Mesenchymal stem cell (in vitro differentiated cells and primary cell): ENCODE results near the gene CCDC80.
A peak's percentile ranks its signal among the peaks of the same experiment; 100 is the strongest.

Experiments used
- DNase-seq: peaks from one replicate; pipeline ENCODE4 v3.0.0-alpha.2; 2013
- H2AFZ ChIP-seq: one replicate; pipeline ENCODE4 v1.6.1; 2013; ENCODE audit warnings: low read depth, mild to moderate bottlenecking, control low read depth, inconsistent platforms, low read length, moderate library complexity
- H2AK5ac ChIP-seq: 2 replicates; pipeline ENCODE4 v1.6.1; 2013; ENCODE audit warnings: low read length, moderate library complexity, mild to moderate bottlenecking, inconsistent platforms; ENCODE audit not compliant: severe bottlenecking
- H2BK120ac ChIP-seq: one replicate; pipeline ENCODE4 v1.6.1; 2013; ENCODE audit warnings: low read depth, mild to moderate bottlenecking, inconsistent platforms, low read length, moderate library complexity
- H2BK12ac ChIP-seq, 2 experiments: one replicate each; pipeline ENCODE4 v1.6.1; 2013; ENCODE audit warnings: inconsistent platforms in 2 of 2, low read length in 2 of 2, mild to moderate bottlenecking in 2 of 2, moderate library complexity in 2 of 2, control low read depth in 1 of 2
- H2BK15ac ChIP-seq: one replicate; pipeline ENCODE4 v1.6.1; 2013; ENCODE audit warnings: mild to moderate bottlenecking, low read depth, inconsistent platforms; ENCODE audit not compliant: poor library complexity, severe bottlenecking
- H2BK5ac ChIP-seq: 2 replicates; pipeline ENCODE4 v1.6.1; 2013; ENCODE audit warnings: low read depth, mild to moderate bottlenecking, low read length, control low read depth, inconsistent platforms; ENCODE audit not compliant: poor library complexity, severe bottlenecking
- H3K14ac ChIP-seq, 2 experiments: one replicate each; pipeline ENCODE4 v1.6.1; 2013; ENCODE audit warnings: inconsistent platforms in 2 of 2, low read length in 2 of 2, control low read depth in 1 of 2, mild to moderate bottlenecking in 1 of 2, moderate library complexity in 1 of 2
- H3K18ac ChIP-seq, 2 experiments: one replicate each; pipeline ENCODE4 v1.6.1; 2013; ENCODE audit warnings: inconsistent platforms in 2 of 2, low read length in 2 of 2, control low read depth in 1 of 2, low read depth in 1 of 2, mild to moderate bottlenecking in 1 of 2
- H3K23ac ChIP-seq, 2 experiments: one replicate each; pipeline ENCODE4 v1.6.1; 2013; ENCODE audit warnings: inconsistent platforms in 2 of 2, low read length in 2 of 2, mild to moderate bottlenecking in 2 of 2, moderate library complexity in 2 of 2, control low read depth in 1 of 2
- H3K27ac ChIP-seq: 2 replicates; pipeline ENCODE4 v1.5.1; 2013; ENCODE audit warnings: mild to moderate bottlenecking, moderate library complexity, low read length, control low read depth, inconsistent platforms; ENCODE audit not compliant: poor library complexity, severe bottlenecking
- H3K27me3 ChIP-seq, 2 experiments: 2 replicates each; pipeline versions ENCODE4 v1.6.1 to v1.7.0; 2013; ENCODE audit warnings: low read length in 2 of 2, mild to moderate bottlenecking in 2 of 2, moderate library complexity in 2 of 2, control low read depth in 1 of 2, inconsistent platforms in 1 of 2; ENCODE audit not compliant: control insufficient read depth in 1 of 2, insufficient read depth in 1 of 2
- H3K36me3 ChIP-seq, 2 experiments: 2 replicates each; pipeline versions ENCODE4 v1.6.1 to v1.7.0; 2013; ENCODE audit warnings: low read length in 2 of 2, control low read depth in 1 of 2, inconsistent platforms in 1 of 2, low read depth in 1 of 2, mild to moderate bottlenecking in 1 of 2; ENCODE audit not compliant: insufficient read depth in 2 of 2, control insufficient read depth in 1 of 2
- H3K4ac ChIP-seq, 2 experiments: one replicate each; pipeline ENCODE4 v1.6.1; 2013; ENCODE audit warnings: inconsistent platforms in 2 of 2, low read length in 2 of 2, mild to moderate bottlenecking in 2 of 2, moderate library complexity in 2 of 2, control low read depth in 1 of 2, low read depth in 1 of 2
- H3K4me1 ChIP-seq: 2 replicates; pipeline ENCODE4 v1.6.1; 2013; ENCODE audit warnings: low read depth, low read length, control low read depth; ENCODE audit not compliant: control insufficient read depth, insufficient read depth
- H3K4me2 ChIP-seq: 2 replicates; pipeline ENCODE4 v1.6.1; 2013; ENCODE audit warnings: low read length, mild to moderate bottlenecking, inconsistent platforms; ENCODE audit not compliant: poor library complexity, severe bottlenecking
- H3K4me3 ChIP-seq, 2 experiments: 2 replicates each; pipeline versions ENCODE4 v1.5.1 to v1.7.0; 2013; ENCODE audit warnings: low read length in 2 of 2, mild to moderate bottlenecking in 2 of 2, control low read depth in 1 of 2, low read depth in 1 of 2; ENCODE audit not compliant: insufficient read depth in 1 of 2
- H3K79me1 ChIP-seq: replicated peaks from 2 replicates; pipeline ENCODE4 v1.6.1; 2013; ENCODE audit warnings: mild to moderate bottlenecking, control low read depth, low read length, inconsistent platforms; ENCODE audit not compliant: poor library complexity, severe bottlenecking
- H3K9ac ChIP-seq: 2 replicates; pipeline ENCODE4 v1.7.0; 2013; ENCODE audit warnings: mild to moderate bottlenecking, low read length, moderate library complexity
- H3K9me3 ChIP-seq: 2 replicates; pipeline ENCODE4 v1.7.0; 2013; ENCODE audit warnings: mild to moderate bottlenecking, low read length; ENCODE audit not compliant: control insufficient read depth
- H4K8ac ChIP-seq: one replicate; pipeline ENCODE4 v1.6.1; 2013; ENCODE audit warnings: inconsistent platforms, mild to moderate bottlenecking, low read length, moderate library complexity
- H4K91ac ChIP-seq: one replicate; pipeline ENCODE4 v1.6.1; 2013; ENCODE audit warnings: mild to moderate bottlenecking, low read length, inconsistent platforms
- WGBS: methylation state at CpG from one replicate; pipeline ENCODE4 v1.1.7; 2013; ENCODE audit warnings: mixed read lengths; 5-methylcytosine and 5-hydroxymethylcytosine counted together

Gene CCDC80

GRCh38 chr3:112631257-112631656, 9.7 kb downstream of the CCDC80 start:
- H3K79me1 ChIP-seq: peaks cover 6% of the 10 kb centered on the region
- no peak for DNase-seq
- no peak overlapping the region for H2BK15ac ChIP-seq
- H3K9me3 ChIP-seq: no peaks in the 10 kb centered on the region
- H3K4ac ChIP-seq: no peak overlapping the region
- H3K27me3 ChIP-seq: no peaks in the 10 kb centered on the region
- H3K36me3 ChIP-seq: peaks cover 0 to 53% of the 10 kb centered on the region in 2 experiments
- no peak overlapping the region for H3K4me2 ChIP-seq
- no peak overlapping the region for H3K23ac ChIP-seq
- no peak overlapping the region for H2AFZ ChIP-seq
- H2BK5ac ChIP-seq: no peak overlapping the region
- H2BK12ac ChIP-seq: no peak overlapping the region
- no peak overlapping the region for H3K27ac ChIP-seq
- no peak overlapping the region for H2AK5ac ChIP-seq
- no peak overlapping the region for H2BK120ac ChIP-seq
- H3K18ac ChIP-seq: peak overlapping the region in 1 of 2 experiments; percentile 11
- H3K9ac ChIP-seq: peak overlapping the region; percentile 99
- H3K4me3 ChIP-seq: peak overlapping the region in 1 of 2 experiments; percentile 89
- no peak overlapping the region for H3K14ac ChIP-seq
- no peak overlapping the region for H4K8ac ChIP-seq
- peaks cover 1% of the 10 kb centered on the region for H3K4me1 ChIP-seq
- WGBS: 72% methylated on average over 3 of the region's 3 CpGs
- peak overlapping the region; percentile 3 for H4K91ac ChIP-seq

- peak; percentile 94 for DNase-seq
- peak overlapping the region in 1 of 2 experiments; percentile 89 for H3K4me3 ChIP-seq
- H3K27ac ChIP-seq: peak overlapping the region; percentile 55
- no peak overlapping the region for H3K4me2 ChIP-seq
- H3K14ac ChIP-seq: no peak overlapping the region
- no peak overlapping the region for H2AFZ ChIP-seq
- no peak overlapping the region for H2BK15ac ChIP-seq
- no peak overlapping the region for H4K8ac ChIP-seq
- H4K91ac ChIP-seq: no peak overlapping the region
- H3K79me1 ChIP-seq: peaks cover 6% of the 10 kb centered on the region
- no peak overlapping the region for H3K23ac ChIP-seq
- H2BK120ac ChIP-seq: no peak overlapping the region
- H3K9ac ChIP-seq: peak overlapping the region; percentile 99
- H3K4me1 ChIP-seq: no peaks in the 10 kb centered on the region
- no peak overlapping the region for H3K4ac ChIP-seq
- H3K9me3 ChIP-seq: no peaks in the 10 kb centered on the region
- H3K18ac ChIP-seq: no peak overlapping the region
- H2AK5ac ChIP-seq: no peak overlapping the region
- H3K36me3 ChIP-seq: peaks cover 0 to 64% of the 10 kb centered on the region in 2 experiments
- no peak overlapping the region for H2BK12ac ChIP-seq
- H3K27me3 ChIP-seq: no peaks in the 10 kb centered on the region
- H2BK5ac ChIP-seq: no peak overlapping the region
- 11% methylated on average over 7 of the region's 7 CpGs for WGBS
Measured at GRCh38 chr3:112629425-112629824, 11.5 kb downstream of the CCDC80 start.

- no peaks in the 10 kb centered on the region for H3K9me3 ChIP-seq
- H2BK15ac ChIP-seq: no peak overlapping the region
- H4K8ac ChIP-seq: no peak overlapping the region
- H3K79me1 ChIP-seq: peaks cover 3% of the 10 kb centered on the region
- H3K36me3 ChIP-seq: peaks cover 0 to 76% of the 10 kb centered on the region in 2 experiments
- no peak for DNase-seq
- H2BK120ac ChIP-seq: no peak overlapping the region
- peak overlapping the region; percentile 55 for H3K9ac ChIP-seq
- H3K27ac ChIP-seq: no peak overlapping the region
- no peak overlapping the region for H3K4ac ChIP-seq
- no peaks in the 10 kb centered on the region for H3K4me1 ChIP-seq
- WGBS: 71% methylated on average over 1 of the region's 1 CpG
- no peak overlapping the region for H3K4me2 ChIP-seq
- no peaks in the 10 kb centered on the region for H3K27me3 ChIP-seq
- no peak overlapping the region for H2BK12ac ChIP-seq
- H3K23ac ChIP-seq: no peak overlapping the region
- H2BK5ac ChIP-seq: no peak overlapping the region
- no peak overlapping the region for H3K18ac ChIP-seq
- H4K91ac ChIP-seq: no peak overlapping the region
- H3K14ac ChIP-seq: no peak overlapping the region
- H2AK5ac ChIP-seq: no peak overlapping the region
- no peak overlapping the region for H2AFZ ChIP-seq
- H3K4me3 ChIP-seq: peak overlapping the region in 1 of 2 experiments; percentile 46
Measured at GRCh38 chr3:112627919-112628466, 12.9 kb downstream of the CCDC80 start.

- H3K4me1 ChIP-seq: no peaks in the 10 kb centered on the region
- H3K4me3 ChIP-seq: peak overlapping the region in 1 of 2 experiments; percentile 46
- no peaks in the 10 kb centered on the region for H3K27me3 ChIP-seq
- peak overlapping the region in 1 of 2 experiments; percentile 19 for H3K18ac ChIP-seq
- H3K79me1 ChIP-seq: peaks cover 3% of the 10 kb centered on the region
- H3K4me2 ChIP-seq: no peak overlapping the region
- no peak for DNase-seq
- no peaks in the 10 kb centered on the region for H3K9me3 ChIP-seq
- no peak overlapping the region for H2BK120ac ChIP-seq
- H3K9ac ChIP-seq: peak overlapping the region; percentile 55
- 93% methylated on average over 4 of the region's 4 CpGs for WGBS
- no peak overlapping the region for H3K4ac ChIP-seq
- H2AFZ ChIP-seq: no peak overlapping the region
- no peak overlapping the region for H3K23ac ChIP-seq
- H2BK12ac ChIP-seq: peak overlapping the region in 1 of 2 experiments; percentile 82
- no peak overlapping the region for H4K8ac ChIP-seq
- H2BK15ac ChIP-seq: no peak overlapping the region
- H3K14ac ChIP-seq: no peak overlapping the region
- no peak overlapping the region for H2BK5ac ChIP-seq
- no peak overlapping the region for H2AK5ac ChIP-seq
- H3K36me3 ChIP-seq: peaks cover 0 to 74% of the 10 kb centered on the region in 2 experiments
- no peak overlapping the region for H3K27ac ChIP-seq
- H4K91ac ChIP-seq: no peak overlapping the region
Measured at GRCh38 chr3:112627419-112627818, 13.5 kb downstream of the CCDC80 start.
